Stimulated activated CD4-positive, alpha-beta T cell treated with anti-CD3 and anti-CD28 coated beads, Interleukin-2, amount 100 ng/mL, for 48 hours (primary cell): ENCODE measurements around the gene MRGPRF.

ENCODE experiments used
- DNase-seq, 2 donors: peaks; one replicate each; pipeline ENCODE4 v3.0.0-alpha.2; 2020

Gene MRGPRF

DNA sequence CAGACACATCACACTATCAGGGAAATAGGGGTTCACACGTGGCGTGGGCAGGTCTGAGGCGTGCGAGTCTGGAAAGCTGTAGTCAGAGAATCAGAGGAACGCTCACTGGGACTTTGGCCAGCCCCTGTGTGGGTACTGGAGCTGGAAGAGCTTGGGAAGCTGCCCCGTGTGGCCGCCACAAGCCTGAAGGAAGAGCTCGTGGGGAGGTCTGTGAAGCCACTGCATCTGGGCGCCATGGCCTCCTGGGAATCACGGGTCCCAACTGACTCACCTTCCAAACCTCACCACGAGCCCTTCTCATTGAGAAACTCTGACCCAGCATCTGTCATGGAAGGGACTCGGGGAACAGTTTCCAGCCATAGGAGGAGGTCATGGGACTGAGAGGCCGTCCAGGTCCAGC lies 5.9 kb upstream of the MRGPRF start:
- DNase-seq = no peak

DNA sequence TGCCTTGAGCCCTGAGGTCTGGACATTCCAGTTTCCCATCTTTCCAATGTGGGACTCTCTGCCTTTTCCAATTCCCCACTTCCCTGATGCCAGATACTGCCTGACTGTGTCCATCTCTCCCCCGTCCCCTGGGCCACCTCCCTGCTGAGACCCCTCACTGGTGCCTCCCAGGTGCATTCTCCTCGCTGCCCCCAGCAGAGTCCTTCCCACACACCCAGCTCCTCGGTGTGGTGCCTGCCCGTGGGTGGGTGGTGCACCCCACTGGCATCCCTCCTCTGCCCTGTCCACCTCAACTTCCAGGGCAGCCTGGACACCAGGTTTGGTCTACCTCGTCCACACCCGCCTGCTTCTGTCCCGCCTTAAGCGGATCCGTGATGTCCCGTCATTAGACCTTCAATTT lies 4.9 kb upstream of the MRGPRF start:
- DNase-seq = no peak

- no peak for DNase-seq
Observed at GRCh38 chr11:69014898-69015549, 2.0 kb upstream of the MRGPRF start.

GRCh38 chr11:69014084-69014851 lies 1.2 kb upstream of the MRGPRF start:
- no peak for DNase-seq

- DNase-seq = no peak
Observed at GRCh38 chr11:69012092-69013008, 696 bp downstream of the MRGPRF start.

DNA sequence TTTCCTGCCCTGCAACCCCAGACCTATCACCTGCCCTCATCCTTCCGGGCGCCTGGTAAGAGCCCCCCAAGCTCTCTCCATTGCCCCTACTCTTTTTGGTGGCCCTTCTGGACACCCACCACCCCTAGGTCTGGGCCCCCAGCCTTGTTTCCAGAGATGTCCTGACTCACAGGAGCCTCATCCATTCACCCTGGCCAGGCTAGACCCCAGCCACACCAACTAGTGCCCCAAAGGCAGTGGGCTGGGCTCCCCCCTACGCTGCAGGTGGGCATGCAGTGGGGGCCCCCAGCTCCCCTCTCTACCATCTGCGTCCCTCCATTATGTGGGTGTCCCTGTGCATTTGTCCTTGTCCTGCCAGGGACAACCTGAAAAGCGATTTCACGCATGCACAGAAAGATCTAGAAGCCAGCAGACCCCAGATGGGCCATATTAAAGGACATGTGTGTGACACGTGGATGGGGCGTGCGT lies 1.4 kb downstream of the MRGPRF start:
- no peak for DNase-seq

DNA sequence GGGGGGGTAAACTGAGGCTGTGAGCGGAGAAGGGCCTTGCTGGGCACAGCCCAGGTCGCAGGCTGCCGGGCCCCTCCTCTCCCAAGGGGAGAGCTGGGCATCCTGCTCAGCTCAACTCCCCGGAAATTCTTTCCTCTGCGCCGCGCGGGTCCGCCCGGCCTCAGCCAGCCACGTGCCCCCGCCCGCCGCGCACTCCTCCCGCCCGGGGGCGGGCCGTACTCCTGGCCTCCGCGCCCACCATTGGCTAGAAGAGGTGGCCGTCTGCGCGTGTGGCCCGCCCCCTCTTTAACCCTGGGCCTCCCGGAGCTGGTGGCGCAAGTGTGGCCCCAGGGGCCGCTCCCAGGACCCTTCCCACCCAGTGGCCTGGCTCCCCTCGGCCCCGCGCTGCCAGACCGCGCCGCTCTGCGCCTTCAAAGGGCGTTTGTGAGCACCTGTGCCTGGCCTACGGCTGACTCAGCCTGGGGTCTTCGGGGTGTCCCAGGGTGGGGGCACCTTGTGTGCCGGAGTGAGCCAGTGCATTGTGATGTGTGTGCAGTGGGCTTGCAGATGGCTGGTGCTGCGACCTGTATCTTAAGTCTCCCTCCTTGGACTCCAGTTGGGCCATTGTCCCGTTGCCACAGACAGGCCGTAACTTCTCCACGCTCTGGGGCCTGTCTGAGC lies 2.0 kb downstream of the MRGPRF start:
- DNase-seq = peak; percentile 15 to 37

- no peak for DNase-seq
Observed at GRCh38 chr11:69010361-69010891, 2.6 kb downstream of the MRGPRF start.

DNA sequence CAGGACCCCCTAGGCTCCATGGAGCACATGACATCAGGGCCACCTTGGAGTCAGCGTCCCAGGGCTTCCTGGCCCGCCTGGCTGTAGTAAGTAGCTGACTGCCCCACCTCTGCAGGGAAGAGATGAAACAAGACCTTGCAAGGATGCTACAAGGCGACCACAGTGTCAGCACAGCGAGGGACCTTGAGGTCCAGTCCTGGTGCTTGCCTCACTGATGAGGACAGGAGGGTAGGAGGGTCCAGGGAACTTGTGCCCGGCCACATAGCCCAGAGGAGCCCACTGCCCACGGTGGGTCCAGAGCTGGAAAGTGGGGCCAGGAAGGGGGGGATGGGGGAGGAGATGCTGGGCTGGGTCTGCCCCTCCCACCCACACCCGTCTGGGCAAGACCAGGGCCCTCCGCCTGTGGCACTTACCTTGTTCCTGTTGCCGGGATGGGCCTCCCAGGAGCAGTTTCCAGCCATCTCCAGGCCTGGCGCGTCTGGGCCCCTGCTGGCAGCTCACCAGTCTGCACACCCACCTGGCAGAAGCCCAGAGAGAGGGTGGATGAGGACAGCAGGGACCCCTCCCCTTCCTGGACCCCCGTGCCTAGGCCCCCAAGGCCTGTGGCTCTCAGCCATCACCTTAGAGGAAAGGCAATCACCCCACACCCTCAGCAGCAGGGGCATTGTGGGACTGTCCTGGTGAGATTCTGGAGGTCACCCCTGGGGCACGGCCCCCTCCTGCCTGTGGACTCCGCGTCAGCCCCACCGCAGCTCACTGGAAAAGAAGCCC lies 3.4 kb downstream of the MRGPRF start:
- no peak for DNase-seq

- DNase-seq = no peak
Observed at GRCh38 chr11:69008737-69009440, 4.2 kb downstream of the MRGPRF start.

GRCh38 chr11:69007975-69008381 lies 5.1 kb downstream of the MRGPRF start:
- DNase-seq = no peak

GRCh38 chr11:69006816-69007215 lies 6.2 kb downstream of the MRGPRF start:
- no peak for DNase-seq

GRCh38 chr11:69005631-69006368 lies 7.2 kb downstream of the MRGPRF start:
- DNase-seq = no peak

GRCh38 chr11:69005183-69005630 lies 7.8 kb downstream of the MRGPRF start:
- no peak for DNase-seq

GRCh38 chr11:69004411-69005182 lies 8.4 kb downstream of the MRGPRF start:
- DNase-seq = no peak

DNA sequence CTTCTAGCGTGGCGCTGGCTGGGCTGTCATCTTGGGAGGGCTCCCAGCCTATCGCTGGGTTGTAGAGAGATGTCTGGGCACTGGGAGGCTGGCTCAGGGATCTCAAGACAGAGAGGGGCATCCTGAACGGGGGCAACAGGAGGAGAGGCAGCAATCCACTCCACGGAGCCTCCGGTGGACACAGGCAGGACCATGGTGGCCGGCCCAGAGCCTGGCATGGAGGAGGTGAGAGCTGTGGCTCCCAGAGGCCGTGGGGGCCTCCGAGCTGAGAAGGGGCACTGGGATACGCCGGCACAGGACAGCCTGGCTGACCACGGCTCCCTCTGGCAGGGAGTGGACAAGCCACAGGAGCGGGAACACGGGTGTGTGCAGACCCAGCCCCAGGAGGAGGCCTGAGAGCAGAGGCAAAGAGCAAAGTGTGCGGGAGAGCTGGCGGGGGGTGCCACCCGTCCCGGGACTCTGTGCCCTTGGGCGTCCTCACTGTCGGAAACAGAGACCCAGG lies 9.1 kb downstream of the MRGPRF start:
- no peak for DNase-seq

DNA sequence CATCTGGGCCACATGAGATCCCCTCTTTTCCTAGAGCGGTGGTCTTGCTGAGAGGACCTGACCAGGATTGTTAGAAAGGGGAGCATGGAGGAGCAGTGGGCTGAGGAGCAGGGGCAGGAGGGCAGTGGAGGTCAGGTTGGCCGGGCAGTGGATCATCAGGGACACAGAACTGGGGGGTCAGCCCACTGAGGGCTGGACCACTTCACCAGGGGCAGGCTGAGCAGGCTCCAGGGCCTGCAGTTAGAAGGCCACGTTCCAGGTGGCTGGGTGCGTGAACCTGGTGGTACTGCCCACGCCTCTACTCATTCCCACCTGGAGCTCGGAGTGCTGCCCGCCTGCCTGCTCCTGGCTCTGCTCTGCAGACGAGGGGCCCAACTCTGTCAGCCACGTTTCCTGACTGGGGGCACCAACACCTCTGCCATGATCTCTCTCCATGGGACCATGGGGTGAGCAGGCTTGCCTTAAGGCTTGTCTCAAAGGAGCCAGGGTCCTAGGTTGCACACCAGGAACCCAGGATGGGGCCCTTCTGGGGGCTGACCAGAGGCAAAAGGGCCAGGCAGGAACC lies 9.7 kb downstream of the MRGPRF start:
- DNase-seq = no peak

GRCh38 chr11:69002570-69003231 lies 10.3 kb downstream of the MRGPRF start:
- no peak for DNase-seq
